SK-N-MC (cell line): ENCODE data around the gene SLC30A7.

ENCODE experiments used
- EZH2 ChIP-seq: fragments of 200-600 bp; sonication (generic); IDR thresholded peaks from one replicate; pipeline ENCODE4 v1.6.1; 2017; ENCODE audit warnings: antibody characterized with exemption
- POLR2AphosphoS5 ChIP-seq: IDR thresholded peaks from 2 replicates; pipeline ENCODE4 v1.6.1; 2012; ENCODE audit warnings: mild to moderate bottlenecking, low read depth, low read length, borderline replicate concordance

- TF ChIP-seq EZH2 (no peak), POLR2AphosphoS5 (no peak)
These were observed 3.3 kb upstream of the SLC30A7 start for GRCh38 chr1:100892554-100892953.
